ENCODE data around the gene PHF13. TPM values are rescaled to one million over a fixed set of nuclear protein-coding genes. Genes with fewer than 3 reads are reported as not detected.

The PHF13 gene
- total and polyA plus RNA-seq, 9 of the 15 experiments (the other 6 are each of a cell fraction or from before 2014, with no cell fraction given): 1.8 to 36.1 (median 11.7) TPM

DNA sequence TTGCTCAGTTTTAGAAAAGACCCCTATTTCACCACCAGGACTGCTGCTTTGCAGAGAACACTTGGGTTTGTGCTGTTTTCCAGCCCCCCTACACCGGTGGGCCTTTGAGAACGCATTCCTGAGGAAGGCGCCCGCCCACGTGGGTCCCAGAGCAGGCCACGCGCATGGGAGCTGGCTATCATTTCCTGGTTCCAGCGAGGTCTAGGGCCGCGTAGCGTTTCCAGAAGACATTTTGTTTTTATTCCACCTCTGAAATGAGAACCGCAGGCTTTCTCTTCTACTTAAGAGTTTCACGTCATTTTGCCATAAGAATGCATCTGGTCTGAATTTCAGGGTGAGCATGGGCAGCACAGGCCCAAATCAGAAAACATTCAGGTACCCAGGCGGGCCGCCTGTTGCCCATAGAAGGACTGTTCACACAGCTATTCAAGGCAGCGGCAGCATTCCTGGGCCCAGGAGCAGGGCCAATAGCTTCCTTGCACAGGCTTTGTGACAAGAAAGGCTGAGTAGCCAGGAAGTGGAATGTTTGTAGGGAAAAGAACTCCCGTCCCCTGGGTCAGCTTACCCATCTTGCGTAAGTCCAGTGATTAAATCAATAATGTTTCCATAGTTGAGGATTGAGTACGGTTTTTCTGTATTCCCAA is 9.5 kb upstream of the PHF13 start (continued):
- peak; percentile 26; the same call in 1 of the 2 replicates for TF ChIP-seq CLOCK (CRISPR knock-in tag; IDR thresholded peaks at IDR 0.05; ENCODE audit: borderline replicate concordance)
- no peak for TF ChIP-seq FOS (IDR thresholded peaks at IDR 0.05; ENCODE audit: extremely low read depth, insufficient read length)
- no peak for TF ChIP-seq RBM14 (IDR thresholded peaks at IDR 0.05; ENCODE audit: borderline replicate concordance, insufficient read depth, low read depth, low read length)
- TF ChIP-seq, protein P1, sequence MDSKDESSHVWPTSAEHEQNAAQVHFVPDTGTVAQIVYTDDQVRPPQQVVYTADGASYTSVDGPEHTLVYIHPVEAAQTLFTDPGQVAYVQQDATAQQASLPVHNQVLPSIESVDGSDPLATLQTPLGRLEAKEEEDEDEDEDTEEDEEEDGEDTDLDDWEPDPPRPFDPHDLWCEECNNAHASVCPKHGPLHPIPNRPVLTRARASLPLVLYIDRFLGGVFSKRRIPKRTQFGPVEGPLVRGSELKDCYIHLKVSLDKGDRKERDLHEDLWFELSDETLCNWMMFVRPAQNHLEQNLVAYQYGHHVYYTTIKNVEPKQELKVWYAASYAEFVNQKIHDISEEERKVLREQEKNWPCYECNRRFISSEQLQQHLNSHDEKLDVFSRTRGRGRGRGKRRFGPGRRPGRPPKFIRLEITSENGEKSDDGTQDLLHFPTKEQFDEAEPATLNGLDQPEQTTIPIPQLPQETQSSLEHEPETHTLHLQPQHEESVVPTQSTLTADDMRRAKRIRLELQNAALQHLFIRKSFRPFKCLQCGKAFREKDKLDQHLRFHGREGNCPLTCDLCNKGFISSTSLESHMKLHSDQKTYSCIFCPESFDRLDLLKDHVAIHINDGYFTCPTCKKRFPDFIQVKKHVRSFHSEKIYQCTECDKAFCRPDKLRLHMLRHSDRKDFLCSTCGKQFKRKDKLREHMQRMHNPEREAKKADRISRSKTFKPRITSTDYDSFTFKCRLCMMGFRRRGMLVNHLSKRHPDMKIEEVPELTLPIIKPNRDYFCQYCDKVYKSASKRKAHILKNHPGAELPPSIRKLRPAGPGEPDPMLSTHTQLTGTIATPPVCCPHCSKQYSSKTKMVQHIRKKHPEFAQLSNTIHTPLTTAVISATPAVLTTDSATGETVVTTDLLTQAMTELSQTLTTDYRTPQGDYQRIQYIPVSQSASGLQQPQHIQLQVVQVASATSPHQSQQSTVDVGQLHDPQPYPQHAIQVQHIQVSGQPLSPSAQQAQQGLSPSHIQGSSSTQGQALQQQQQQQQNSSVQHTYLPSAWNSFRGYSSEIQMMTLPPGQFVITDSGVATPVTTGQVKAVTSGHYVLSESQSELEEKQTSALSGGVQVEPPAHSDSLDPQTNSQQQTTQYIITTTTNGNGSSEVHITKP (IDR thresholded peaks at IDR 0.05; ENCODE audit: partially characterized antibody): no peak
- peak; percentile 47; the same call in 1 of the 2 replicates for TF ChIP-seq BHLHE40 (IDR thresholded peaks at IDR 0.05; ENCODE audit: low read length)
- no peak for TF ChIP-seq MYBL2 (IDR thresholded peaks at IDR 0.05; ENCODE audit: low read depth)
- TF ChIP-seq MYBL2 (CRISPR knock-in tag; IDR thresholded peaks at IDR 0.05; ENCODE audit: borderline replicate concordance): no peak
- TF ChIP-seq CBX1 (IDR thresholded peaks at IDR 0.05; ENCODE audit: low read depth): 0 out of 2 replicates have a peak, but pooled peaks have one; percentile 60
- peak; percentile 99 for TF ChIP-seq EP400 (IDR thresholded peaks at IDR 0.05)

Measured in K562 (cell line).